Gastrocnemius medialis (tissue), 4 donors: ENCODE results near the gene SEPHS2. TPM values are rescaled to one million over a fixed set of nuclear protein-coding genes. Genes with fewer than 3 reads are reported as not detected.
"Not testable (repeated sequence)": the region's sequence is repeated elsewhere in the genome, so short reads cannot be mapped to it uniquely, and the experiment has no call there.

ENCODE experiments used
- ATAC-seq, 2 donors: fragments of 150-250 bp; one replicate each; pipeline ENCODE4 v1.9.1; 2016
- DNase-seq, 2 donors: peaks; one replicate each; pipeline ENCODE4 v3.0.0-alpha.2; 2019
- H3K27ac ChIP-seq, 4 donors: fragments of 200-600 bp; sonication (generic); 1 replicate in 1 of 4; 2 replicates in 3 of 4; pipeline ENCODE4 v1.5.1; 2016 to 2018; ENCODE audit warnings: mild to moderate bottlenecking in 2 of 4, moderate library complexity in 1 of 4
- H3K27me3 ChIP-seq, 3 donors: fragments of 200-600 bp; sonication (generic) in 2 of 3; 1 replicate in 1 of 3; 2 replicates in 2 of 3; pipeline versions ENCODE4 v1.5.1 to v1.6.0; 2016 to 2019; ENCODE audit warnings: mild to moderate bottlenecking in 1 of 3, moderate library complexity in 1 of 3
- H3K36me3 ChIP-seq, 2 donors: fragments of 200-600 bp; sonication (generic) in 1 of 2; one replicate each; pipeline ENCODE4 v1.5.1; 2017 to 2018
- H3K4me1 ChIP-seq, 2 donors: fragments of 200-600 bp; sonication (generic) in 1 of 2; one replicate each; pipeline ENCODE4 v1.5.1; 2016 to 2017; ENCODE audit warnings: mild to moderate bottlenecking in 2 of 2
- H3K4me3 ChIP-seq, 4 donors: fragments of 200-600 bp; sonication (generic) in 3 of 4; 1 replicate in 1 of 4; 2 replicates in 3 of 4; pipeline ENCODE4 v1.5.1; 2016 to 2019; ENCODE audit warnings: mild to moderate bottlenecking in 2 of 4
- H3K9me3 ChIP-seq, 3 donors: fragments of 200-600 bp; sonication (generic) in 2 of 3; 1 replicate in 1 of 3; 2 replicates in 2 of 3; pipeline ENCODE4 v1.5.1; 2016 to 2019
- CTCF ChIP-seq, 5 experiments: fragments of 450-650 bp in 3 of 5; fragments of 200-600 bp in 2 of 5; sonication (generic) in 2 of 5; IDR thresholded peaks in 4 of 5; conservative IDR thresholded peaks in 1 of 5; 1 replicate in 4 of 5; 2 replicates in 1 of 5; pipeline ENCODE4 v1.5.1; 2016 to 2019; ENCODE audit warnings: antibody characterized with exemption in 5 of 5, mild to moderate bottlenecking in 3 of 5, moderate library complexity in 3 of 5
- POLR2A ChIP-seq, 2 donors: fragments of 450-650 bp; IDR thresholded peaks; one replicate each; pipeline ENCODE4 v1.6.1; 2017; ENCODE audit warnings: antibody characterized with exemption in 2 of 2, mild to moderate bottlenecking in 2 of 2, moderate library complexity in 2 of 2
- in situ Hi-C, 4 donors: fragments of 200-750 bp; cut with MboI; loops; one replicate each; pipeline versions ENCODE4 v1.15.0 to v1.8.0; 2017; ENCODE audit warnings: low sequenced_read_pairs in 4 of 4
- intact Hi-C: fragments of 100-400 bp; cut with DNase I; formaldehyde crosslinking; loops from one replicate; pipeline ENCODE4 v1.15.1; 2023; ENCODE audit warnings: low total_unique reads
- total RNA-seq, 4 donors: library from RNA; depleted of rRNA; stranded (reverse); fragments of >200 nt; gene quantifications; one replicate each; pipeline versions ENCODE4 v1.1.0 to v1.2.3, GENCODE V29; 2016

The SEPHS2 gene
- total RNA-seq, 4 donors from 2014 or later, result 23.7 to 29.5 (median 27.4) TPM

GRCh38 chr16:30458561-30459394, 13.1 kb upstream of the SEPHS2 start:
- ATAC-seq, result peak in 1 of 2 donors; percentile 36
- Histone ChIP-seq H3K27me3 (no peaks in the 10 kb centered on the region), H3K4me1 (no peaks in the 10 kb centered on the region), H3K4me3 (no peak overlapping the region), H3K27ac (no peak overlapping the region), H3K36me3 (no peaks in the 10 kb centered on the region), H3K9me3 (no peaks in the 10 kb centered on the region)
- TF ChIP-seq POLR2A (IDR thresholded peaks at IDR 0.05) (no peak), CTCF (IDR thresholded peaks at IDR 0.05 in 4 of 5, conservative IDR thresholded peaks at IDR 0.05 in 1 of 5) (no peak)
- intact Hi-C loops (no loop called here), in situ Hi-C loops (no loop called here)
- peak in 1 of 2 donors; percentile 28 for DNase-seq

- Histone ChIP-seq H3K27ac (no peak overlapping the region), H3K36me3 (no peaks in the 10 kb centered on the region), H3K4me1 (no peaks in the 10 kb centered on the region), H3K9me3 (no peaks in the 10 kb centered on the region), H3K27me3 (no peaks in the 10 kb centered on the region), H3K4me3 (no peak overlapping the region)
- in situ Hi-C loops (no loop called here), intact Hi-C loops (no loop called here)
- no peak for DNase-seq
- no peak for TF ChIP-seq POLR2A (IDR thresholded peaks at IDR 0.05)
- no peak for TF ChIP-seq CTCF (IDR thresholded peaks at IDR 0.05 in 4 of 5, conservative IDR thresholded peaks at IDR 0.05 in 1 of 5)
- no peak for ATAC-seq
Measured at GRCh38 chr16:30457743-30458560, 12.3 kb upstream of the SEPHS2 start.

DNA sequence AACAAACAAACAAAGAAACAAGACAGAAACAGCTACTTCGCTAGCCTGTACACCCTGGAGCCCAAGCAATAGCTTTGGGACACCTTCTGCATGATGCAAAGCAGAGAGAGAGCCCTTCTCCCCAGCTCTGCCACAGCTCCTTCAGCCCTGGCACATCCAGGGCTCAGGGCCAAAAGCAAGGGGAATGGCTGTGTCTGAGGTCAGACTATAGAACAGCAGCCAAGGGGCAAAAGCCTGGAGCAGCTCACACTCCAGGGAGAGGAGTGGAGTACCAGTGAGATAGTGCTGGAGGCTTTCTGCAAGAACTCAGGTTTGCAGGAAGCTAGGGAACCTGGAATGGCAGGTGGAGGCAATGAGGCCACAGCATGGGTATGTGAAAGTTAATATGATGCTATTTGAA, 11.6 kb upstream of the SEPHS2 start:
- Histone ChIP-seq H3K36me3 (no peaks in the 10 kb centered on the region), H3K9me3 (no peaks in the 10 kb centered on the region), H3K4me1 (no peaks in the 10 kb centered on the region), H3K27me3 (no peaks in the 10 kb centered on the region), H3K4me3 (no peak overlapping the region), H3K27ac (no peak overlapping the region)
- in situ Hi-C loops, result no loop called here
- no peak for TF ChIP-seq POLR2A (IDR thresholded peaks at IDR 0.05)
- no peak for TF ChIP-seq CTCF (IDR thresholded peaks at IDR 0.05 in 4 of 5, conservative IDR thresholded peaks at IDR 0.05 in 1 of 5)
- DNase-seq (no peak), ATAC-seq (no peak)
- intact Hi-C loops, result no loop called here

- Histone ChIP-seq H3K4me1 (no peaks in the 10 kb centered on the region), H3K27ac (no peak overlapping the region), H3K4me3 (no peak overlapping the region), H3K27me3 (no peaks in the 10 kb centered on the region), H3K36me3 (no peaks in the 10 kb centered on the region), H3K9me3 (no peaks in the 10 kb centered on the region)
- TF ChIP-seq CTCF (IDR thresholded peaks at IDR 0.05 in 4 of 5, conservative IDR thresholded peaks at IDR 0.05 in 1 of 5), result no peak
- no peak for TF ChIP-seq POLR2A (IDR thresholded peaks at IDR 0.05)
- intact Hi-C loops (no loop called here), in situ Hi-C loops (no loop called here)
- ATAC-seq, result no peak
- no peak for DNase-seq
Measured at GRCh38 chr16:30456302-30456701, 10.6 kb upstream of the SEPHS2 start.

- H3K27me3 ChIP-seq, H3K4me1 ChIP-seq: not testable (repeated sequence)
Measured at GRCh38 chr16:30452709-30453580, 7.3 kb upstream of the SEPHS2 start.

More at GRCh38 chr16:30452709-30453580, 7.3 kb upstream of the SEPHS2 start:
- intact Hi-C loops, H3K27ac ChIP-seq, H3K4me3 ChIP-seq, ATAC-seq, H3K9me3 ChIP-seq, DNase-seq, H3K36me3 ChIP-seq, in situ Hi-C loops: not testable (repeated sequence)
